B cell (primary cell): Measurements from ENCODE around the gene VPS13D. TPM values are rescaled to one million over a fixed set of nuclear protein-coding genes. Genes with fewer than 3 reads are reported as not detected.

ENCODE experiments used
- ATAC-seq: fragments of 200-7000 bp; cut with Tn5 transposase; one replicate; pipeline ENCODE4 v1.10.0; 2021; ENCODE audit warnings: low read depth, mild to moderate bottlenecking, moderate number of reproducible peaks, moderate library complexity
- CTCF ChIA-PET: fragments of 350-600 bp; sonication (Branson Sonifier 250); formaldehyde crosslinking; loops from one replicate; lab custom pipeline; 2021; ENCODE audit warnings: antibody characterized with exemption, inconsistent platforms; lab: Charles Lee
- POLR2A ChIA-PET: fragments of 350-600 bp; sonication (Branson Sonifier 250); formaldehyde crosslinking; loops from one replicate; lab custom pipeline; 2021; ENCODE audit warnings: antibody characterized with exemption; lab: Charles Lee
- DNase-seq: peaks from one replicate; pipeline ENCODE4 v3.0.0; 2013
- H2AFZ ChIP-seq: 2 replicates; pipeline ENCODE4 v1.6.1; 2012; ENCODE audit warnings: mild to moderate bottlenecking, low read depth, low read length; ENCODE audit not compliant: insufficient read depth, poor library complexity, severe bottlenecking
- H3K27ac ChIP-seq, 2 donors: 1 replicate in 1 of 2; 2 replicates in 1 of 2; pipeline ENCODE4 v1.5.1; 2012 to 2013; ENCODE audit warnings: low read length in 2 of 2, mild to moderate bottlenecking in 2 of 2, moderate library complexity in 1 of 2
- H3K27me3 ChIP-seq, 4 experiments: fragments of 200-600 bp in 1 of 4; sonication (generic) in 1 of 4; replicated peaks in 1 of 4; 1 replicate in 2 of 4; 2 replicates in 2 of 4; pipeline versions ENCODE4 v1.6.1 to v1.7.0; 2013 to 2016; ENCODE audit warnings: low read length in 3 of 4, mild to moderate bottlenecking in 2 of 4, mixed read lengths in 1 of 4, moderate library complexity in 1 of 4; ENCODE audit not compliant: insufficient read depth in 4 of 4, control insufficient read depth in 3 of 4; ENCODE audit errors: control extremely low read depth in 1 of 4
- H3K36me3 ChIP-seq, 2 experiments: replicated peaks in 1 of 2; 1 replicate in 1 of 2; 2 replicates in 1 of 2; pipeline versions ENCODE4 v1.6.1 to v1.7.1; 2013; ENCODE audit warnings: low read length in 1 of 2; ENCODE audit not compliant: insufficient read depth in 2 of 2, control insufficient read depth in 1 of 2; ENCODE audit errors: control extremely low read depth in 1 of 2, extremely low read depth in 1 of 2
- H3K4me1 ChIP-seq, 2 donors: fragments of 200-600 bp in 1 of 2; sonication (generic) in 1 of 2; 1 replicate in 1 of 2; 2 replicates in 1 of 2; pipeline versions ENCODE4 v1.5.1 to v1.6.1; 2013 to 2017; ENCODE audit warnings: low read length in 2 of 2; ENCODE audit not compliant: control insufficient read depth in 2 of 2, insufficient read depth in 2 of 2
- H3K4me2 ChIP-seq: replicated peaks from 2 replicates; pipeline ENCODE3; 2012; ENCODE audit warnings: mild to moderate bottlenecking, low read depth, low read length; ENCODE audit not compliant: poor library complexity, severe bottlenecking
- H3K4me3 ChIP-seq, 5 experiments: fragments of 200-600 bp in 1 of 5; sonication (generic) in 1 of 5; 1 replicate in 3 of 5; 2 replicates in 2 of 5; pipeline versions ENCODE4 v1.5.1 to v1.7.0; 2011 to 2016; ENCODE audit warnings: low read length in 4 of 5, mild to moderate bottlenecking in 4 of 5, low read depth in 2 of 5, control low read depth in 1 of 5, moderate library complexity in 1 of 5; ENCODE audit not compliant: insufficient read depth in 1 of 5; ENCODE audit errors: control extremely low read depth in 1 of 5, extremely low read depth in 1 of 5
- H3K79me2 ChIP-seq: fragments of 200-600 bp; sonication (generic); one replicate; pipeline ENCODE4 v1.6.0; 2016; ENCODE audit warnings: low read length; ENCODE audit not compliant: control insufficient read depth, insufficient read depth
- H3K9ac ChIP-seq: fragments of 200-600 bp; sonication (generic); 2 replicates; pipeline ENCODE4 v1.6.1; 2017; ENCODE audit warnings: mild to moderate bottlenecking, low read length, moderate library complexity
- H3K9me3 ChIP-seq, 3 donors: one replicate each; pipeline versions ENCODE4 v1.6.1 to v1.7.1; 2013; ENCODE audit warnings: low read length in 2 of 3; ENCODE audit not compliant: control insufficient read depth in 2 of 3, insufficient read depth in 1 of 3; ENCODE audit errors: control extremely low read depth in 1 of 3
- H4K20me1 ChIP-seq: 2 replicates; pipeline ENCODE4 v1.6.0; 2012; ENCODE audit warnings: mild to moderate bottlenecking, low read length; ENCODE audit not compliant: insufficient read depth, control insufficient read depth, poor library complexity, severe bottlenecking
- H3K27ac Mint-ChIP-seq: one replicate; pipeline ENCODE4 v1.8.0; 2021; ENCODE audit warnings: mixed read lengths
- H3K27me3 Mint-ChIP-seq: one replicate; pipeline ENCODE4 v1.8.0; 2021; ENCODE audit warnings: mixed read lengths
- H3K4me1 Mint-ChIP-seq: one replicate; pipeline ENCODE4 v1.8.0; 2021; ENCODE audit warnings: mixed read lengths
- H3K4me3 Mint-ChIP-seq: one replicate; pipeline ENCODE4 v1.8.0; 2021; ENCODE audit warnings: mixed read lengths
- H3K9me3 Mint-ChIP-seq: one replicate; pipeline ENCODE4 v1.8.0; 2022; ENCODE audit warnings: mixed read lengths; ENCODE audit not compliant: insufficient read depth
- EZH2 ChIP-seq: IDR thresholded peaks from 2 replicates; pipeline ENCODE4 v1.6.1; 2012; ENCODE audit warnings: borderline replicate concordance, low read depth, mild to moderate bottlenecking, moderate library complexity, low read length; ENCODE audit not compliant: insufficient read depth, poor library complexity, severe bottlenecking
- WGBS: methylation state at CpG from one replicate; pipeline ENCODE4 v1.1.5; 2013; ENCODE audit warnings: missing lambda C conversion rate; ENCODE audit not compliant: insufficient coverage; 5-methylcytosine and 5-hydroxymethylcytosine counted together
- intact Hi-C: fragments of 100-400 bp; cut with micrococcal nuclease; formaldehyde crosslinking; loops from one replicate; pipeline ENCODE4 v1.10.0; 2022
- polyA plus RNA-seq: library from polyadenylated mRNA; depleted of rRNA; stranded (reverse); fragments of >200 nt; gene quantifications from 2 replicates; pipeline ENCODE4 v1.2.3, GENCODE V29; 2012
- total RNA-seq, 2 donors: library from RNA; stranded (reverse); fragments of 120-200 nt in 1 of 2; gene quantifications; 1 replicate in 1 of 2; 2 replicates in 1 of 2; pipeline versions ENCODE4 v1.2.3 to v1.2.4, GENCODE V29; 2013 to 2022
- TF ChIP-seq, protein P1 (sequence below): fragments of 200-600 bp; IDR thresholded peaks from one replicate; pipeline ENCODE4 v1.8.0; 2022; ENCODE audit warnings: antibody characterized with exemption, mild to moderate bottlenecking

Gene VPS13D
- total and polyA plus RNA-seq, 2 donors (not counting 1 experiment from before 2014, with no cell fraction given) = 29.9 to 104 TPM

DNA sequence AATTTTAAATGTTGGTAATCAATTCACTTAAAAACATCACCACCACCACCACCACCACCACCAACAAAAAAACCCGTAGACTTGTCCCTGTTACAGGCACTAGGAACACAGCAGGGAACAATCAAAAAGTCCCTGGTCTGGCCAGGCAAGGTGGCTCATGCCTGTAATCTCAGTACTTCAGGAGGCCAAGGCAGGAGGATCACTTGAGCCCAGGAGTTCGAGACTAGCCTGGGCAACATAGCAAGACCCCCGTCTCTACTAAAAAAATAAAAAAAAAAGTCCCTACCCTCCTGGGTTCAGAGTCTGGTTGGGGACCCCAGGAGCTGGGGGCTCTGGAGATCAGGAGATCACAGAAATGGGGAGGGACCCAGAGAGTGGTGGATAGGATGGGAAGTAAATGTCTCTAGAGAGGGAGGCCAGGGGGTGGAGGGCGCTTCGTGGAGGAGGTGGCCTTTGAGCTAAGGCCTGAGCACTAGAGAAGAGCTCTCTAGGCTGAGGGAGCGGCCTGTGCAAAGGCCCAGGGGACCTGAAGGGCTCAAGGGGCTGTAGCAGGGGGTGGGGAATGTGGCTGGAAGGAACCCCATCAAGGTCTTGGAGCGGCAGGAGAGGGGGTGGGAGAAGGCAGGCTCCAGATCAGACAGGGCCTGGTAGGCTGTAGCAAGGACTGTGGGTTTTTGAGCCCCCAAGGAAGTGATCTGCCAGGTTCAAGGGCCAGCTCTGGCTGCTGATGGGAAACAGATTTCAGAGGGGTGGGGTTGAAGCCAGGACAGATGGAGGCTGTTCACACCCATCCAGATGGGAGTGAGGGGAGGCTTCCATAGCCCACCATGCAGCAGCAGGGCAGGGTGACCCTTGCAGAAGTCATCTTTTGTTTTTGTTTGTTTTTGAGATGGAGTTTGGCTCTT, 24.8 kb upstream of the VPS13D start:
- H3K27me3 Mint-ChIP-seq = no peaks in the 10 kb centered on the region
- Histone ChIP-seq H3K27ac (peak overlapping the region in 1 of 2 donors; percentile 35), H3K79me2 (no peaks in the 10 kb centered on the region), H3K4me2 (no peak overlapping the region), H3K9ac (no peak overlapping the region), H3K27me3 (no peaks in the 10 kb centered on the region), H3K36me3 (peaks cover 0 to 39% of the 10 kb centered on the region in 2 experiments), H3K9me3 (no peaks in the 10 kb centered on the region), H3K4me3 (no peak overlapping the region), H4K20me1 (no peaks in the 10 kb centered on the region), H2AFZ (no peak overlapping the region), H3K4me1 (peaks cover 16 to 65% of the 10 kb centered on the region in 2 donors)
- H3K4me3 Mint-ChIP-seq = no peak overlapping the region
- peaks cover 67% of the 10 kb centered on the region for H3K4me1 Mint-ChIP-seq
- TF ChIP-seq, protein P1, sequence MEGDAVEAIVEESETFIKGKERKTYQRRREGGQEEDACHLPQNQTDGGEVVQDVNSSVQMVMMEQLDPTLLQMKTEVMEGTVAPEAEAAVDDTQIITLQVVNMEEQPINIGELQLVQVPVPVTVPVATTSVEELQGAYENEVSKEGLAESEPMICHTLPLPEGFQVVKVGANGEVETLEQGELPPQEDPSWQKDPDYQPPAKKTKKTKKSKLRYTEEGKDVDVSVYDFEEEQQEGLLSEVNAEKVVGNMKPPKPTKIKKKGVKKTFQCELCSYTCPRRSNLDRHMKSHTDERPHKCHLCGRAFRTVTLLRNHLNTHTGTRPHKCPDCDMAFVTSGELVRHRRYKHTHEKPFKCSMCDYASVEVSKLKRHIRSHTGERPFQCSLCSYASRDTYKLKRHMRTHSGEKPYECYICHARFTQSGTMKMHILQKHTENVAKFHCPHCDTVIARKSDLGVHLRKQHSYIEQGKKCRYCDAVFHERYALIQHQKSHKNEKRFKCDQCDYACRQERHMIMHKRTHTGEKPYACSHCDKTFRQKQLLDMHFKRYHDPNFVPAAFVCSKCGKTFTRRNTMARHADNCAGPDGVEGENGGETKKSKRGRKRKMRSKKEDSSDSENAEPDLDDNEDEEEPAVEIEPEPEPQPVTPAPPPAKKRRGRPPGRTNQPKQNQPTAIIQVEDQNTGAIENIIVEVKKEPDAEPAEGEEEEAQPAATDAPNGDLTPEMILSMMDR = no peak
- TF ChIP-seq EZH2 = no peak
- POLR2A ChIA-PET = interaction anchor here (1.0 to 1.4 kb wide), 3 partner anchors 28 to 80 kb away, joined by 3 to 4 read pairs (median 4); no protein-coding TSS in a partner anchor
- no peaks in the 10 kb centered on the region for H3K9me3 Mint-ChIP-seq
- WGBS = 95% methylated on average over 5 of the region's 7 CpGs
- DNase-seq = no peak
- CTCF ChIA-PET = interaction anchor here (0.7 to 17.5 kb wide), 6 partner anchors 8 to 82 kb away, joined by 3 to 685 read pairs (median 4); no protein-coding TSS in a partner anchor
- peak overlapping the region; percentile 82 for H3K27ac Mint-ChIP-seq
- intact Hi-C loops = no loop called here
- no peak for ATAC-seq
